Colon (tissue), 2 donors: Measurements from ENCODE around the gene H2BW1.
"Not testable (repeated sequence)": the region's sequence is repeated elsewhere in the genome, so short reads cannot be mapped to it uniquely, and the experiment has no call there.

Source experiments
- FAIRE-seq: peaks from 2 replicates; lab custom pipeline; 2012; peaks lifted over from hg19 to GRCh38; lab: Jason Lieb, UNC
- donor health status: control.
- donor health status: control.

Gene H2BW1, protein sequence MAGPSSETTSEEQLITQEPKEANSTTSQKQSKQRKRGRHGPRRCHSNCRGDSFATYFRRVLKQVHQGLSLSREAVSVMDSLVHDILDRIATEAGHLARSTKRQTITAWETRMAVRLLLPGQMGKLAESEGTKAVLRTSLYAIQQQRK

DNA sequence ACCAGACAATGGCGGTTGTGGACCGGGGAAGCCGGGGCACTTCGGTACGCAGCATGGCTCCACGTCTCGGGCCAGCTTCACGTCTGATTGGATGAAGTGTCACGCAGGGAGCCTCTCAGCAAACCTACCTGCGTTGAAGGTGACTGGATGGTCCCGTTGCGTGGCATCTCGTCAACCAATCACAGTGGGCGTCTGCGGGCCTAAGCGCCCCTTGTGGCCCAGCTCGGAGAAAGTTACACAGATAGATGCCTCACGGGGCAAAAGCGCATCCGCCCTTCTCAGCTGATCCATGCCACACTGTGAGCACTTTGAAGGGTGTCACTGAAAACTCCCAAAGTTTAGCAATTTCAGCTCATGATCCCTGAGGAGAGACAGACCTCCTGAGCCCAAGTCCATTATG lies at the start of gene H2BW1:
Gene H2BW1, minus strand, starts transcription at position 103 of the 400 bp plus-strand sequence. CDS start 132 bp downstream, outside the sequence.
- FAIRE-seq, result no peak

DNA sequence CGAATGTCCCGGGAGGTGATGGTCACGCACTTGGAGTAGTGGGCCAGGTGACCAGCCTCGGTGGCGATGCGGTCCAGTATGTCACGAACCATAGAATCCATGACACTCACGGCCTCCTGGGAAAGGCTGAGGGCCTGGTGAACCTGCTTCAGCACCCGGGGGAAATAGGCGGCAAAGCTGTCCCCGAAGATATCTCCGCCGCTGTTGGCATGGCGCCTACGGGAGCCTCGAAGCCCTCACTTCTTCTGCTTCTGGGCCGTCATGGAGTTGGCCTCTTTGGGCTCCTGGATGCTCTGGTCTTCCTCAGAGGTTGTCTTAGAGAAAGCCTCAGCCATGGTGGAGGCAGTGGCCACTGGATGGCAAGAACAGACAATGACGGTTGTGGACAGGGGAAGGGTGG lies 49.1 kb upstream of the H2BW1 start:
- not testable (repeated sequence) for FAIRE-seq

DNA sequence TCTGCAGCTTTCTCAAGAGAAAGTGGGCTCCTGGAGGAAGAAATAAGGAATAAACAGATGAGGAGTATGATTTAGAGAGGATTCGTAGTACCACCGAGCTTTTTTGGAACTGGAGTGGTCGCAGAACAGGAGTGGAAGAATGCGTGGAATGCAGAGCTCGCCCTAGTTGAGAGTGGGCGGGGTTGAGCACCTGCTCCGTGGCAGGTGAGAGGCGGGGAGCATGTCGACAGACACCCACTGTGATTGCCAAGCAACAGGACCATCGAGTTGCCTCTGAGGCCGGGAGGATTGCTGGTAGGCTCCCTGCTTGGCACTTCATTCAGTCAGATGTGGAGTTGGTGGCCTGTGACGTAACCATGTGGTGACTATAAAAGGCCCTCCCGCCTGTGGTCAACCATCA lies 41.4 kb upstream of the H2BW1 start:
- not testable (repeated sequence) for FAIRE-seq

GRCh38 chrX:104047171-104047570 lies 33.7 kb upstream of the H2BW1 start:
- FAIRE-seq, result no peak

- no peak for FAIRE-seq
These were observed 32.1 kb upstream of the H2BW1 start for GRCh38 chrX:104045642-104046041.

- FAIRE-seq, result no peak
These were observed 27.5 kb upstream of the H2BW1 start for GRCh38 chrX:104041003-104041402.

DNA sequence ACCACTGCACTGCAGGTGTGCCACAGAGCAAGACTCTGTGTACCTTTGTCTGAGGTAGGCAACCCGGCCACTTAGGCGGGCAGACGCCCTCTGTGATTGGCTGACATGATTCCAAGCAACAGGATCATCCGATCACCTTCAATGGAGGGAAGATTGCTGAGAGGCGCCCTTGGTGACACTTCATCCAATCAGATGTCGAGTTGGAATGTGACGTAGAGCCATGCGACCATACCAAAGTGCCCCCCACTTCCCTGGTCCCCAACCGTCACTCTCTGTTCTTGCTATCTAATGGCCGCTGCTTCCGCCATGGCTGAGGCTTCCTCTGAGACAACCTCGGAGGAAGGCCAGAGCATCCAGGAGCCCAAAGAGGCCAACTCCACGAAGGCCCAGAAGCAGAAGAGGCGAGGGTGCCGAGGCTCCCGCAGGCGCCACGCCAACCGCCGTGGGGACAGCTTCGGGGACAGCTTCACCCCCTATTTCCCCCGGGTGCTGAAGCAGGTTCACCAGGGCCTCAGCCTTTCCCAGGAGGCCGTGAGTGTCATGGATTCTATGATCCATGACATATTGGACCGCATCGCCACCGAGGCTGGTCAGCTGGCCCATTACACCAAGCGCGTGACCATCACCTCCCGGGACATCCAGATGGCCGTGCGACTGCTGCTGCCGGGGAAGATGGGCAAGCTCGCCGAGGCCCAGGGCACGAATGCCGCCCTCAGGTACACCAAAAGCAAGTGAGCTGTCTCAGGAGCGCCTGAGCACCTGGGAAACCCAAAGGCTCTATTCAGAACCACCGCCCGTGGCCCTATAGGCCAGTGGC lies 26.4 kb upstream of the H2BW1 start, which contains the start of gene H2BW2:
Gene H2BW2, plus strand, starts transcription at position 268 of the 817 bp plus-strand sequence. Its CDS starts 39 bp downstream, at position 307.
- FAIRE-seq, result no peak

- FAIRE-seq, result no peak
These were observed 4.6 kb upstream of the H2BW1 start for GRCh38 chrX:104018126-104018525.

DNA sequence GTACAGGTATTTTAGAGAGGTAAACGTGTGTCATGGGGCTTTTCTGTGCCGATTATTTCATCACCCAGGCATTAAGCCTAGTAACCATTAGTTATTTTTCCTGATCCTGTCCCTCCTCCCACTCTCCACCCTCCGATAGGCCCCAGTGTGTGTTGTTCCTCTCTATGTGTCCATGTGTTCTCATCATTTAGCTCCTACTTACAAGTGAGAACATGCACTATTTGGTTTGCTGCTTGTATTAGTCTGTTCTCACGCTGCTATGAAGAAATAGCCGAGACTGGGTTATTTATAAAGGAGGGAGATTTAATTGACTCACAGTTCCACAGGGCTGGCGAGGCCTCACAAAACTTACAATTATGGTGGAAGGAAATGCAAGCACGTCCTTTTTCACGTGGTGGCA lies 2.1 kb upstream of the H2BW1 start:
- not testable (repeated sequence) for FAIRE-seq

GRCh38 chrX:104013158-104013557 lies 350 bp downstream of the H2BW1 start:
- FAIRE-seq, result no peak

DNA sequence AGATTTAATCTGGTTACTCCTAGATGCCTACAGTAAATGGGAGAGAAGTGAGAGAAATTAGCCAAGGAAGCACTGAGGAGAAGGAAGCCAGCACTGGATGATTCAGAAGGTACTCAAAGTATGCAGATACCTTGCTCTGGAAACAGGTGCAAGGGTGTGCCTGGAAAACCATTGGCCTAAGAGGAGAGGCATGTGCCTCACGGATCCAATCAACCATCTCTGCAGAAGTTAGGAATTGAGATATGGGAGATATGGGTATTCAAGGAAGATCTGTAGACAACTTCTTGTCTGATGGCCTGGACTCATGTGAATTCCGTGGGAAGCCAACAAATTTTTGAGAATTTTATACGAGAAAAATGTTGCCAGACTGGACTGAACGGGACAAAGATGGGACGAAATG lies 4.7 kb downstream of the H2BW1 start:
- FAIRE-seq, result peak; percentile 68

DNA sequence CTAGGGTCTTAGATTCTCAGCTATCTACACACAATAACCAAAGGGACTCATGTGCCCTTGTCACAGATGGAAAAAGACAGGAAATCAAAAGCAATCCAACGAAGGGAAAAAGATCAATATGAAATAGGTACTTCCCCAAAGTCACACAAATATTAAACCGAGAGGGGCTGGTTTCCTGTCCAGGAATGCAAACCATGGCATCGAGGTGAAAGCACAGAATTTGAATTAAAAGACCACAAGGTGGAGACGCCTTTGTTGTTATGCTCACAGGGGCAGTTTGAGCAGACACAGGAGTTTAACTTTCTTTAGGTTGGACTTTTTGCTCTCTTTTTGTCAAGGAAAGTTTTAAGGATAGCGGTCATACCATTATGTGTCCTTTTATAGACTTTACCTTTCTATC lies 14.3 kb downstream of the H2BW1 start:
- no peak for FAIRE-seq

DNA sequence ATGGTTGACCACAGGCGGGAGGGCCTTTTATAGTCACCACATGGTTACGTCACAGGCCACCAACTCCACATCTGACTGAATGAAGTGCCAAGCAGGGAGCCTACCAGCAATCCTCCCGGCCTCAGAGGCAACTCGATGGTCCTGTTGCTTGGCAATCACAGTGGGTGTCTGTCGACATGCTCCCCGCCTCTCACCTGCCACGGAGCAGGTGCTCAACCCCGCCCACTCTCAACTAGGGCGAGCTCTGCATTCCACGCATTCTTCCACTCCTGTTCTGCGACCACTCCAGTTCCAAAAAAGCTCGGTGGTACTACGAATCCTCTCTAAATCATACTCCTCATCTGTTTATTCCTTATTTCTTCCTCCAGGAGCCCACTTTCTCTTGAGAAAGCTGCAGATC lies 30.0 kb downstream of the H2BW1 start:
- not testable (repeated sequence) for FAIRE-seq

- not testable (repeated sequence) for FAIRE-seq
These were observed 50.9 kb downstream of the H2BW1 start, which contains the start of gene TMSB15B for GRCh38 chrX:103962411-103963278. Gene TMSB15B (plus strand): TSS chrX:103962627.
